ENCODE results near the gene TOR2A.

GRCh38 chr9:127781806-127782205 is 46.7 kb upstream of the TOR2A start:
- TF ChIP-seq EZH2 (IDR thresholded peaks at IDR 0.05): no peak
- no peak for TF ChIP-seq POLR2AphosphoS5 (IDR thresholded peaks at IDR 0.05; ENCODE audit: borderline replicate concordance, low read depth, low read length)
